ENCODE measurements around the gene GPRC5A. TPM values are rescaled to one million over a fixed set of nuclear protein-coding genes. Genes with fewer than 3 reads are reported as not detected.
"Not testable (repeated sequence)": the region's sequence is repeated elsewhere in the genome, so short reads cannot be mapped to it uniquely, and the experiment has no call there.

The GPRC5A gene, protein sequence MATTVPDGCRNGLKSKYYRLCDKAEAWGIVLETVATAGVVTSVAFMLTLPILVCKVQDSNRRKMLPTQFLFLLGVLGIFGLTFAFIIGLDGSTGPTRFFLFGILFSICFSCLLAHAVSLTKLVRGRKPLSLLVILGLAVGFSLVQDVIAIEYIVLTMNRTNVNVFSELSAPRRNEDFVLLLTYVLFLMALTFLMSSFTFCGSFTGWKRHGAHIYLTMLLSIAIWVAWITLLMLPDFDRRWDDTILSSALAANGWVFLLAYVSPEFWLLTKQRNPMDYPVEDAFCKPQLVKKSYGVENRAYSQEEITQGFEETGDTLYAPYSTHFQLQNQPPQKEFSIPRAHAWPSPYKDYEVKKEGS
- 2.3 and 4.8 TPM in 2 replicates for total RNA-seq
- 46.8 and 83.8 TPM in 2 replicates for polyA plus RNA-seq
- polyA plus RNA-seq (2012) = 19.1 and 34.8 TPM in 2 replicates
- polyA minus RNA-seq (ENCODE audit: low replicate concordance) = 139 and 200 TPM in 2 replicates

DNA sequence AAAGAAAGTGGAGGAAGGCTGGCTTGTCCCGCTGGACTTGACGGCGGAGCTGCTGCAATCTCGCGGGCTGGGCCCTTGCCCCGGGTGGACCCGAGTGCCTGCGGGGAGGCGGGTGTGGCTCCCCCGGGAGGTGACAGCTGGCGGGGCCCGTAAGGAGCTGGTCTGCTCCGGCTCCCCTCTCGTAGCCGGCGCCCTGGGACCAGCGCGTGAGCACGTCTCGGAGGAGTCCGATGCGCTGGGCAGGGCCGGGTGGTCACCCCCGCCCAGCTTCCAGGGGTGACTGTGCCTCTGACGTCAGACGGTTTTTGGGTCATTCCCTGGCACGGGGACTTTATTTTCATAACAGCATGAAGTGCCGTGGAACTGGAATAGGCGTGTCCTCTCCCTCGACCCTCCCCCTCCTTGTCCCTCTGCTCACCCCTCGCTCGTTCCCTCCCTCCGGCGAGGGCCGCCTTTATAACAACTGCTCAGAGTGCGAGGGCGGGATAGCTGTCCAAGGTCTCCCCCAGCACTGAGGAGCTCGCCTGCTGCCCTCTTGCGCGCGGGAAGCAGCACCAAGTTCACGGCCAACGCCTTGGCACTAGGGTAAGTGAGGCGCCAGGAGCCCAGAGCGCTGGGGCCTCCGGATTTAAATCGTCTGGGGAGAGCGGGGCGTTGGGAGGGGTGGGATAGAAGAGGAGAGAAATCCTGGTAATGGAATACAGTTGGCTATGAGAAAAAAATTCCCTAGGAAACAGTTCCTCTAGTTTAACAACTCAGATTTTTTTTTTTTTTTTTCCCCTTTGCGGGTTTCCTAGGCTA lies at the start of gene GPRC5A:
GPRC5A (plus strand) TSS at position 483 of the 801 bp plus-strand sequence. CDS start 16,688 bp downstream, outside the sequence.
- no peaks in the 10 kb centered on the region for H3K27me3 ChIP-seq (ENCODE audit: control insufficient read depth, insufficient read depth, low read length)
- peaks cover 20% of the 10 kb centered on the region for H3K79me2 ChIP-seq (ENCODE audit: control insufficient read depth, insufficient read depth, low read length)
- H3K4me1 ChIP-seq (ENCODE audit: control insufficient read depth, extremely low read depth, insufficient read depth, low read length) = peaks cover 7% of the 10 kb centered on the region
- peak within 1 kb of the TSS; percentile 97 for H3K27ac ChIP-seq (ENCODE audit: insufficient read depth, low read length)
- H3K4me2 ChIP-seq (ENCODE audit: extremely low read depth, insufficient read depth, low read length) = peak within 1 kb of the TSS; percentile 96
- no peaks in the 10 kb centered on the region for H3K36me3 ChIP-seq (ENCODE audit: control insufficient read depth, insufficient read depth, low read length)
- TF ChIP-seq, protein P1, sequence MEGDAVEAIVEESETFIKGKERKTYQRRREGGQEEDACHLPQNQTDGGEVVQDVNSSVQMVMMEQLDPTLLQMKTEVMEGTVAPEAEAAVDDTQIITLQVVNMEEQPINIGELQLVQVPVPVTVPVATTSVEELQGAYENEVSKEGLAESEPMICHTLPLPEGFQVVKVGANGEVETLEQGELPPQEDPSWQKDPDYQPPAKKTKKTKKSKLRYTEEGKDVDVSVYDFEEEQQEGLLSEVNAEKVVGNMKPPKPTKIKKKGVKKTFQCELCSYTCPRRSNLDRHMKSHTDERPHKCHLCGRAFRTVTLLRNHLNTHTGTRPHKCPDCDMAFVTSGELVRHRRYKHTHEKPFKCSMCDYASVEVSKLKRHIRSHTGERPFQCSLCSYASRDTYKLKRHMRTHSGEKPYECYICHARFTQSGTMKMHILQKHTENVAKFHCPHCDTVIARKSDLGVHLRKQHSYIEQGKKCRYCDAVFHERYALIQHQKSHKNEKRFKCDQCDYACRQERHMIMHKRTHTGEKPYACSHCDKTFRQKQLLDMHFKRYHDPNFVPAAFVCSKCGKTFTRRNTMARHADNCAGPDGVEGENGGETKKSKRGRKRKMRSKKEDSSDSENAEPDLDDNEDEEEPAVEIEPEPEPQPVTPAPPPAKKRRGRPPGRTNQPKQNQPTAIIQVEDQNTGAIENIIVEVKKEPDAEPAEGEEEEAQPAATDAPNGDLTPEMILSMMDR (conservative IDR thresholded peaks at IDR 0.05 in 1 of 2, IDR thresholded peaks at IDR 0.05 in 1 of 2; ENCODE audit: low read depth in 1 of 2, low read length in 2 of 2) = peak in 1 of 2 donors; percentile 35
- no peak for TF ChIP-seq EZH2 (IDR thresholded peaks at IDR 0.05; ENCODE audit: low read length, missing control alignments)
- no peaks in the 10 kb centered on the region for H4K20me1 ChIP-seq (ENCODE audit: control insufficient read depth, extremely low read depth, insufficient read depth, low read length)
- peak; percentile 95 to 98 for DNase-seq (ENCODE audit: low read depth in 2 of 2)
- peak within 1 kb of the TSS; percentile 54 for H2AFZ ChIP-seq (ENCODE audit: low read length)
- peak within 1 kb of the TSS; percentile 75 for H3K9ac ChIP-seq (ENCODE audit: insufficient read depth, low read length)
- H3K9me3 ChIP-seq (ENCODE audit: control insufficient read depth, insufficient read depth, low read depth, low read length) = no peaks in the 10 kb centered on the region
- H3K4me3 ChIP-seq (replicated peaks in 1 of 4; ENCODE audit: control extremely low read depth in 1 of 4, insufficient read depth in 1 of 4, low read depth in 3 of 4, low read length in 4 of 4) = peak within 1 kb of the TSS; percentile 40 to 71 (median 59)

- Histone ChIP-seq H3K79me2 (ENCODE audit: control insufficient read depth, insufficient read depth, low read length) (no peaks in the 10 kb centered on the region), H3K9me3 (ENCODE audit: control insufficient read depth, insufficient read depth, low read depth, low read length) (no peaks in the 10 kb centered on the region), H3K4me1 (ENCODE audit: control insufficient read depth, extremely low read depth, insufficient read depth, low read length) (no peaks in the 10 kb centered on the region), H3K36me3 (ENCODE audit: control insufficient read depth, insufficient read depth, low read length) (no peaks in the 10 kb centered on the region), H3K9ac (ENCODE audit: insufficient read depth, low read length) (no peak overlapping the region), H2AFZ (ENCODE audit: low read length) (no peak overlapping the region), H4K20me1 (ENCODE audit: control insufficient read depth, extremely low read depth, insufficient read depth, low read length) (no peaks in the 10 kb centered on the region), H3K27me3 (ENCODE audit: control insufficient read depth, insufficient read depth, low read length) (no peaks in the 10 kb centered on the region), H3K4me2 (ENCODE audit: extremely low read depth, insufficient read depth, low read length) (no peak overlapping the region), H3K4me3 (replicated peaks in 1 of 4; ENCODE audit: control extremely low read depth in 1 of 4, insufficient read depth in 1 of 4, low read depth in 3 of 4, low read length in 4 of 4) (no peak overlapping the region), H3K27ac (ENCODE audit: insufficient read depth, low read length) (no peak overlapping the region)
- no peak for DNase-seq (ENCODE audit: low read depth in 2 of 2)
- no peak for TF ChIP-seq EZH2 (IDR thresholded peaks at IDR 0.05; ENCODE audit: low read length, missing control alignments)
- TF ChIP-seq, protein P1 (conservative IDR thresholded peaks at IDR 0.05 in 1 of 2, IDR thresholded peaks at IDR 0.05 in 1 of 2; ENCODE audit: low read depth in 1 of 2, low read length in 2 of 2) = no peak
Observed at GRCh38 chr12:12845794-12846243, 45.5 kb upstream of the GPRC5A start.

DNA sequence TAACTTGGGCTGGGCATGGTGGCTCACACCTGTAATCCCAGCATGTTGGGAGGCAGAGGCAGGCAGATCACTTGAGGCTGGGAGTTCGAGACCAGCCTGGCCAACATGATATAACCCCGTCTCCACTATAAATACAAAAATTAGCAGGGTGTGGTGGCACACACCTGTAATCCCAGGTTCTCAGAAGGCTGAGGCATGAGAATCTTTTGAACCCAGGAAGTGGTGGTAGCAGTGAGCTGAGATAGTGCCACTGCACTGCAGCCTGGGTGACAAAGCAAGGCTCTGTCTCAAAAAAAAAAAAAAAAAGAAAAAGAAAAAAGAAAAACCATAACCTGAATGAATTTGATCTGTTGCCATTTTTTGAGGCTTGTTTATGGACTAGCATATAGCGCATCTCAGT lies 44.6 kb upstream of the GPRC5A start:
- H3K27ac ChIP-seq (ENCODE audit: insufficient read depth, low read length); H3K79me2 ChIP-seq (ENCODE audit: control insufficient read depth, insufficient read depth, low read length); H3K36me3 ChIP-seq (ENCODE audit: control insufficient read depth, insufficient read depth, low read length); DNase-seq (ENCODE audit: low read depth in 2 of 2); H2AFZ ChIP-seq (ENCODE audit: low read length); H3K4me1 ChIP-seq (ENCODE audit: control insufficient read depth, extremely low read depth, insufficient read depth, low read length); H3K4me3 ChIP-seq (replicated peaks in 1 of 4; ENCODE audit: control extremely low read depth in 1 of 4, insufficient read depth in 1 of 4, low read depth in 3 of 4, low read length in 4 of 4); H3K27me3 ChIP-seq (ENCODE audit: control insufficient read depth, insufficient read depth, low read length); H3K9me3 ChIP-seq (ENCODE audit: control insufficient read depth, insufficient read depth, low read depth, low read length); H3K9ac ChIP-seq (ENCODE audit: insufficient read depth, low read length); H3K4me2 ChIP-seq (ENCODE audit: extremely low read depth, insufficient read depth, low read length); H4K20me1 ChIP-seq (ENCODE audit: control insufficient read depth, extremely low read depth, insufficient read depth, low read length): not testable (repeated sequence)
